Adrenal gland (tissue), 5 donors: ENCODE data around the gene LASP1.

ENCODE experiments used
- CTCF ChIP-seq, 6 experiments: fragments of 450-650 bp in 4 of 6; fragments of 200-600 bp in 2 of 6; sonication (generic) in 1 of 6; IDR thresholded peaks; 1 replicate in 5 of 6; 2 replicates in 1 of 6; pipeline versions ENCODE4 v1.5.1 to v1.8.0; 2016 to 2021; ENCODE audit warnings: antibody characterized with exemption in 6 of 6, mild to moderate bottlenecking in 2 of 6, moderate library complexity in 1 of 6
- POLR2A ChIP-seq, 2 donors: fragments of 450-650 bp; IDR thresholded peaks; one replicate each; pipeline ENCODE4 v1.6.1; 2017; ENCODE audit warnings: antibody characterized with exemption in 2 of 2, mild to moderate bottlenecking in 2 of 2, moderate library complexity in 1 of 2
- donor health status: DM: no; HTN: no; CAD: no.

DNA sequence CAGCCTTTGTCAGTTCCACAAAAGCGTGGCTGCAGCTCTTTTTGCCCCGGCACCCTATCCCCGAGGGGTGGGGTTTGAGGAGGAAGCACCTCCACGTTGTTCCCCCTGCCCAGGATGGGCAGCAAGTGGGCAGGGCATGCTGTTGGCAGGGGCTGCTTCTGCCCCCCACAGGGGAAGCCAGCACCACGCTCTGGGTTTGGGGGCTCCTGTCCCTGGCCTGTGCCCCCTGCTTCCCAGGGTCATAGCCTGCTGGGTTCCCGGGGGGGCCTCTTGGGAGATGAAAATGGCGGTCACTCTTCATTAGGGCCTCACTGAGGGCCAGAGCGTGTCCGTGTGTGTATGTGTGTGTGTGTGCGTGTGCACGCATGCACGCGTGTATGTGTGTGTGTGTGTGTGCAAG is 22.8 kb downstream of the LASP1 start:
- no peak for TF ChIP-seq CTCF (IDR thresholded peaks at IDR 0.05)
- TF ChIP-seq POLR2A (IDR thresholded peaks at IDR 0.05), result no peak
